C4-2B (cell line): Measurements from ENCODE around the gene DTD2.

Experiments
- CTCF ChIP-seq: fragments of 450-650 bp; conservative IDR thresholded peaks from 2 replicates; pipeline ENCODE4 v1.5.1; 2017; ENCODE audit warnings: mild to moderate bottlenecking
- ZFX ChIP-seq: fragments of 450-650 bp; IDR thresholded peaks from 2 replicates; pipeline ENCODE4 v1.6.1; 2017

DNA sequence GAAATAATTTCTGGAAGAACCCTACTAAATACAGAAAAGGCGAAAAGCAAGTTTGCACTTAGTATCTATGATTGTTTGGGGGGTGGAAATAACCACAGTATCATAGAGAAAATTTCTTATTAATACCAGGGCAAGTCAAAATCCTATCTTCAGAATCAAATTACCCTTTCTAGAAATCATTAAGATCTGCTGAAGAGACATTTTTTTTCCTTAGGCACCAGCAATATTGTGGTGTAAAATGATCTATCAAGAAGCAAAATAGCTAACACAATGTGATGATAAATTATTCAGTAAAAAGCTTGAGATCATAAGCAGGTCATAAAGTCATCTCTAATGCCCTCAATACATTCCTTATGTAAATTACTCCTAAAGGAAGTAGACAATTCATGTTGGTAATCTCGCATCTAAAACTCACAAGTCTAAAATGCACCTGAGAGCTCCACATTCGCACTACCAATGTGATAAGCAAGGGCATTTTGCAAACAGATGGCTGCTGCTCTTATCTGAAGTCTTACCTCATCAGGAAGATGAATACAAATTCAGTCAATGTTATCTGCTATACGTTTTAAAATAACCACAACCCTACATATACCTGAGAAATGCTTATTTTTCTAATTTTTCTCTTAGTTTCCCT is 51.6 kb downstream of the DTD2 start:
- TF ChIP-seq CTCF, result no peak
- no peak for TF ChIP-seq ZFX
